Hindlimb muscle (tissue), 1 donor: ENCODE results near the gene RLBP1. TPM values are rescaled to one million over a fixed set of nuclear protein-coding genes. Genes with fewer than 3 reads are reported as not detected.
A peak's percentile ranks its signal among the peaks of the same experiment; 100 is the strongest.

Experiments
- DNase-seq: peaks from one replicate; pipeline ENCODE4 v3.0.0-alpha.2; 2013
- polyA plus RNA-seq: library from polyadenylated mRNA; unstranded; fragments of 120-200 nt; gene quantifications from one replicate; pipeline ENCODE4 v1.2.1, GENCODE V29; 2013; ENCODE audit not compliant: insufficient read length

RLBP1 gene
- polyA plus RNA-seq, 1 donor: 0.30 TPM

- peak; percentile 86 for DNase-seq
Measured at GRCh38 chr15:89177633-89178306, 43.6 kb downstream of the RLBP1 start.

- no peak for DNase-seq
Measured at GRCh38 chr15:89177116-89177515, 44.3 kb downstream of the RLBP1 start.

- no peak for DNase-seq
Measured at GRCh38 chr15:89175617-89176191, 45.7 kb downstream of the RLBP1 start.

- DNase-seq: no peak
Measured at GRCh38 chr15:89174476-89174875, 46.9 kb downstream of the RLBP1 start.

- no peak for DNase-seq
Measured at GRCh38 chr15:89172921-89173320, 48.5 kb downstream of the RLBP1 start.

GRCh38 chr15:89171136-89172072 lies 50.0 kb downstream of the RLBP1 start:
- no peak for DNase-seq

- no peak for DNase-seq
Measured at GRCh38 chr15:89170364-89170763, 51.0 kb downstream of the RLBP1 start.

GRCh38 chr15:89168316-89168833 lies 53.0 kb downstream of the RLBP1 start:
- DNase-seq: no peak

- no peak for DNase-seq
Measured at GRCh38 chr15:89167267-89168176, 53.9 kb downstream of the RLBP1 start.

GRCh38 chr15:89165677-89166076 lies 55.7 kb downstream of the RLBP1 start:
- no peak for DNase-seq

- DNase-seq: peak; percentile 77
Measured at GRCh38 chr15:89164712-89165211, 56.6 kb downstream of the RLBP1 start.

- DNase-seq: no peak
Measured at GRCh38 chr15:89163271-89164055, 57.9 kb downstream of the RLBP1 start.

GRCh38 chr15:89161666-89162065 lies 59.7 kb downstream of the RLBP1 start:
- no peak for DNase-seq

Other genes starting within 250 kb of the RLBP1 start
- 22.0 TPM for gene ABHD2, start 133.1 kb downstream of the RLBP1 start, polyA plus RNA-seq
- gene FANCI, start 22.4 kb upstream of the RLBP1 start, polyA plus RNA-seq: 15.1 TPM
- 40.1 TPM for gene POLG, start 113.2 kb upstream of the RLBP1 start, polyA plus RNA-seq